Smooth muscle cell (in vitro differentiated cells): ENCODE data around the gene C11orf21. TPM values are rescaled to one million over a fixed set of nuclear protein-coding genes. Genes with fewer than 3 reads are reported as not detected.

Experiments used
- DNase-seq: peaks from one replicate; lab custom pipeline; 2025; ENCODE audit not compliant: unreplicated experiment; lab: John Stamatoyannopoulos, UW
- H2AFZ ChIP-seq: fragments of 200-600 bp; sonication (generic); 2 replicates; pipeline ENCODE4 v1.6.0; 2016; ENCODE audit warnings: antibody characterized with exemption, low read depth, mild to moderate bottlenecking
- H3F3A ChIP-seq: fragments of 200-600 bp; sonication (generic); 2 replicates; pipeline ENCODE4 v1.6.0; 2017; ENCODE audit warnings: antibody characterized with exemption, low read depth
- H3K27ac ChIP-seq: fragments of 200-600 bp; sonication (generic); 2 replicates; pipeline ENCODE4 v1.5.1; 2016; ENCODE audit warnings: low read depth, mild to moderate bottlenecking
- H3K27me3 ChIP-seq: fragments of 200-600 bp; sonication (generic); 2 replicates; pipeline ENCODE4 v1.6.1; 2016; ENCODE audit warnings: low read depth, mild to moderate bottlenecking
- H3K36me3 ChIP-seq: fragments of 200-600 bp; sonication (generic); 2 replicates; pipeline ENCODE4 v1.5.1; 2016; ENCODE audit warnings: low read depth
- H3K4me1 ChIP-seq: fragments of 200-600 bp; sonication (generic); 2 replicates; pipeline ENCODE4 v1.5.1; 2016; ENCODE audit warnings: low read depth
- H3K4me2 ChIP-seq: fragments of 200-600 bp; sonication (generic); 2 replicates; pipeline ENCODE4 v1.6.0; 2016; ENCODE audit warnings: mild to moderate bottlenecking
- H3K4me3 ChIP-seq: fragments of 200-600 bp; sonication (generic); 2 replicates; pipeline ENCODE4 v1.5.1; 2016; ENCODE audit warnings: mild to moderate bottlenecking
- H3K79me2 ChIP-seq: fragments of 200-600 bp; sonication (generic); 2 replicates; pipeline ENCODE4 v1.6.0; 2016; ENCODE audit warnings: low read depth, mild to moderate bottlenecking
- H3K9ac ChIP-seq: fragments of 200-600 bp; sonication (generic); 2 replicates; pipeline ENCODE4 v1.6.0; 2016; ENCODE audit warnings: low read depth
- H3K9me3 ChIP-seq: fragments of 200-600 bp; sonication (generic); replicated peaks from 2 replicates; pipeline ENCODE4 v1.5.1; 2016; ENCODE audit warnings: low read depth
- H4K20me1 ChIP-seq: fragments of 200-600 bp; sonication (generic); 2 replicates; pipeline ENCODE4 v1.6.0; 2016; ENCODE audit warnings: low read depth
- WGBS: methylation state at CpG from one replicate; pipeline ENCODE4 v1.1.7; 2016; ENCODE audit warnings: low lambda C conversion rate; 5-methylcytosine and 5-hydroxymethylcytosine counted together
- polyA plus RNA-seq: library from polyadenylated mRNA; unstranded; fragments of >200 nt; fragmentation: Nextera tagmentation; extraction: Ambion mirVana; gene quantifications from 2 replicates; pipeline ENCODE4 v1.2.1, GENCODE V29; 2016
- total RNA-seq: library from RNA; depleted of rRNA; stranded (reverse); fragments of >200 nt; gene quantifications from 2 replicates; pipeline ENCODE4 v1.2.3, GENCODE V29; 2014
- TF ChIP-seq, protein P1 (sequence below): fragments of 200-600 bp; sonication (generic); IDR thresholded peaks from 2 replicates; pipeline ENCODE4 v1.5.1; 2017; ENCODE audit warnings: borderline replicate concordance, mild to moderate bottlenecking, antibody characterized with exemption; ENCODE audit not compliant: insufficient read depth, poor library complexity, severe bottlenecking

The C11orf21 gene
- total and polyA plus RNA-seq, 2 experiments from 2014 or later, result not detected

DNA sequence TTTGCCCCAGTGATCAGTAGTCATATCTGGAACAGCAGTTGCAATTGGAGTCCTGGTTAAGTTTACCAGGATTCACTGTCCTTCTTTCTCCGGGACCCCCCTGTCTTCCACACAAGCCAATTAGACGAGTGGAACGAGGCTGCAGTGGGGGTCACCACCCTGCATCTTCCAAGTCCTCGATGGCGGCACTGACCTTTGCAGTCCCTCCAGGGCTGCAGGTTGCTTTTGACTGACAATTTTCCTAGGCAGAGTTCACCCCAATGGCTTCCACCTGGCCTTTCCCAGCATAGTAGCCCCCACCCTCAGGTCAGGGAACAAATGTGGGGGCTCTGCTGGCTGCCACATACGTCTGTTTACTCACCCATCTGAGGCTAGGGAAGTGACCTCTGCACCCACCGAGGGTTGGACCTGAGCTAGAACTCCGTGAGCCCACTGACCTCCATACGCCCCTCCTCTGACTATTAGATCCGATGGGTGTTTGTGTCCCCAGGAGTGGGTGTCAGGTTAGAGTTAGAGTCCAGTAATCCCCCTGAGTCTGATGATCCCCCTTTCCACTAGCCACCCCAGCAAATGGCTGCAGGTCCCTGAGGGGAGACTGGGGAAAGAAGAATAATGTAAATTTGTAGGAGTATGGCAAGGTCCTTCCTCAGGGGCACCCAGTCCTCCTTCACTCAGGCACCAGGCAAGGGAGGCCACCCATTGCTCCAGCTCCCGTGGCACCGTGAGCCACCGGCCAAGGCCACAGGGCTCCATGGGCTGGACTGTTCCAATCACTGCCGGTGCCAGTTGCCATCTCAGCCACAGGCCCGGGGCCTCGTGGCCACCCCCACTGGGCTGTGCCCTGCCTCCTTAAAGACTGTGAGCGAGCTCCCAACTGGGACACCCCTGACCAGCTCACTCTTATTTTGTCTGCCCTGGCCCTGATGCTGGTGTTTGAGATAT lies 5.5 kb downstream of the C11orf21 start:
- no peak for DNase-seq
- H3K4me3 ChIP-seq, result no peak overlapping the region
- no peaks in the 10 kb centered on the region for H3K36me3 ChIP-seq
- 89% methylated on average over 17 of the region's 17 CpGs for WGBS
- H3K9ac ChIP-seq, result no peak overlapping the region
- H3F3A ChIP-seq, result no peaks in the 10 kb centered on the region
- no peak overlapping the region for H2AFZ ChIP-seq
- H4K20me1 ChIP-seq, result no peaks in the 10 kb centered on the region
- H3K4me1 ChIP-seq, result no peaks in the 10 kb centered on the region
- no peaks in the 10 kb centered on the region for H3K9me3 ChIP-seq
- H3K27ac ChIP-seq, result no peak overlapping the region
- TF ChIP-seq, protein P1, sequence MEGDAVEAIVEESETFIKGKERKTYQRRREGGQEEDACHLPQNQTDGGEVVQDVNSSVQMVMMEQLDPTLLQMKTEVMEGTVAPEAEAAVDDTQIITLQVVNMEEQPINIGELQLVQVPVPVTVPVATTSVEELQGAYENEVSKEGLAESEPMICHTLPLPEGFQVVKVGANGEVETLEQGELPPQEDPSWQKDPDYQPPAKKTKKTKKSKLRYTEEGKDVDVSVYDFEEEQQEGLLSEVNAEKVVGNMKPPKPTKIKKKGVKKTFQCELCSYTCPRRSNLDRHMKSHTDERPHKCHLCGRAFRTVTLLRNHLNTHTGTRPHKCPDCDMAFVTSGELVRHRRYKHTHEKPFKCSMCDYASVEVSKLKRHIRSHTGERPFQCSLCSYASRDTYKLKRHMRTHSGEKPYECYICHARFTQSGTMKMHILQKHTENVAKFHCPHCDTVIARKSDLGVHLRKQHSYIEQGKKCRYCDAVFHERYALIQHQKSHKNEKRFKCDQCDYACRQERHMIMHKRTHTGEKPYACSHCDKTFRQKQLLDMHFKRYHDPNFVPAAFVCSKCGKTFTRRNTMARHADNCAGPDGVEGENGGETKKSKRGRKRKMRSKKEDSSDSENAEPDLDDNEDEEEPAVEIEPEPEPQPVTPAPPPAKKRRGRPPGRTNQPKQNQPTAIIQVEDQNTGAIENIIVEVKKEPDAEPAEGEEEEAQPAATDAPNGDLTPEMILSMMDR, result no peak
- H3K4me2 ChIP-seq, result no peak overlapping the region
- H3K27me3 ChIP-seq, result peaks cover 20% of the 10 kb centered on the region
- no peaks in the 10 kb centered on the region for H3K79me2 ChIP-seq

DNA sequence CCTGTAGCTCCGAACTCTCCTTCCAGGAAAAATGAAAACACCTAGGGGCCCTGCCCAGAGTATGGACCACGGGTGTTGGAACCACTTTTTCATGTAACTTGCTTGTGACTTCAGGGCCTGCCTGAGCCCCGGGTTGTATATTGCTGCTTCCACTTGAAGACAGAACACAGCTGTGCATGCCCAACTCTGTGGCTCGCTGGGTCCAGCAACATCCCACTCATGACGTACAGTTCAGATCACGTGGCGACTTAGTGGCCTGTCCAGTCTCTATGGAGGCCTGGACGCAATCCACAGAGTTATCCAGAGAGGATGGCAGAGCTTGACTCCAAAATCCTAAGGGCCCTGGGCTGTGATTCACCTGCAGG lies 6.8 kb downstream of the C11orf21 start:
- Histone ChIP-seq H3K9me3 (no peaks in the 10 kb centered on the region), H3K79me2 (no peaks in the 10 kb centered on the region), H2AFZ (no peak overlapping the region), H3K4me2 (no peak overlapping the region), H3K4me3 (no peak overlapping the region), H3K27ac (no peak overlapping the region), H3F3A (no peaks in the 10 kb centered on the region), H4K20me1 (no peaks in the 10 kb centered on the region), H3K9ac (no peak overlapping the region), H3K4me1 (no peaks in the 10 kb centered on the region), H3K36me3 (no peaks in the 10 kb centered on the region), H3K27me3 (peaks cover 24% of the 10 kb centered on the region)
- WGBS, result 89% methylated on average over 8 of the region's 8 CpGs
- TF ChIP-seq, protein P1, result no peak
- no peak for DNase-seq

DNA sequence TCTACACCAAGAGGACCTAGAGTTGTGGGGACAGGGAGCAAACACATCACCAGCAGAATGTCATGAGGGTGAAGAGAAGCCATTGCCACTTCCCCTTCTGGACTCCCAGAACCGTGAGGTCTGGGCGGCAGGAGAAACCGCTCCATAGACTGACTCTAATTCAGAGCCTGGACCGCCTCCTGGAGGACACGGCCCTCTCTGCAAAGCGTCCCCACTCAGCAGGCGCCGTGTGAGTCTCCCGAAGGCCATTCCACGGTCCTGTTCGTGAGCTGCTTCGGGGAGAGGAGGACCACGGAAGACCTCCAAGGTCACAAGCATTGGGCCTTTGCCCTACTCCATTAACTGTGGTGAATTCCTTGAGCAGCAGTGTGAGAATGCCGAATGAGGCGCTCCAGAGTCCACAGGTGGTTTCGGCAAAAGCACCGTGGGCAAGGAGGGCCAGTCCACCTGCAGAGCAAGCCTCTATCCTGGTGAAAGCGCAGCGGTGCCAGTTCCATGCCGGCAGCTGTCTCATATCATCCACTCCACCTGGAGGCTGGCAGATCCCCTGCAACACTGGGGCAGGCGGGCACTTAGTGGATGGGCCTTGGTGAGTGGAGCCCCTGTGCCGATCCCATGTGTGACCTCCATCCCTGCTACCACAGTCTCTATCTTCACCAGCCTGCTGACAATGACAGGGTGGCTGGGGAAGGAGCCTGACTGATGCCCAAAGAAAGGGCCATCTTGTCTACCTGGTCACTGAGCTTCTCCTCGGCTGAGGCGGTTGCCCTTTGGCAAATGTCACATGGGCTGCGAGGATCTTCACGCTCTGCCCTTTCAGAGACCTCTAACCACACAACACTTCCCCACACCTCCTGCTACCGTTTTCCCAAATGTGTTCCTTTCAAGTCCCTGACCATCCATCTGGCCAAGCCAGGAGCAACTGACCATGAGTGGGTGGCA lies 7.5 kb downstream of the C11orf21 start:
- H4K20me1 ChIP-seq, result no peaks in the 10 kb centered on the region
- H3K79me2 ChIP-seq, result no peaks in the 10 kb centered on the region
- no peaks in the 10 kb centered on the region for H3K36me3 ChIP-seq
- no peaks in the 10 kb centered on the region for H3K9me3 ChIP-seq
- no peak overlapping the region for H2AFZ ChIP-seq
- no peak overlapping the region for H3K27ac ChIP-seq
- no peak overlapping the region for H3K4me3 ChIP-seq
- no peaks in the 10 kb centered on the region for H3F3A ChIP-seq
- peaks cover 24% of the 10 kb centered on the region for H3K27me3 ChIP-seq
- no peak overlapping the region for H3K4me2 ChIP-seq
- TF ChIP-seq, protein P1, result no peak
- no peak for DNase-seq
- no peaks in the 10 kb centered on the region for H3K4me1 ChIP-seq
- 78% methylated on average over 27 of the region's 27 CpGs for WGBS
- no peak overlapping the region for H3K9ac ChIP-seq
